Measurements from ENCODE around the gene MEX3C. TPM values are rescaled to one million over a fixed set of nuclear protein-coding genes. Genes with fewer than 3 reads are reported as not detected.

MEX3C gene
- total and polyA plus RNA-seq, 2 of the 4 experiments (the other 2 are of a cell fraction), result 26.0 to 50.9 TPM

- Histone ChIP-seq H3K9me1 (ENCODE audit: insufficient read depth, low read length) (no peaks in the 10 kb centered on the region), H3K4me2 (ENCODE audit: low read depth, low read length) (no peak overlapping the region), H3K14ac (replicated peaks; ENCODE audit: low read depth, low read length) (no peak overlapping the region), H2BK15ac (ENCODE audit: low read depth, low read length) (no peak overlapping the region), H4K20me1 (ENCODE audit: insufficient read depth, low read length) (no peaks in the 10 kb centered on the region), H3K18ac (ENCODE audit: low read depth, low read length) (no peak overlapping the region), H3K36me3 (ENCODE audit: control insufficient read depth, insufficient read depth, low read length) (no peaks in the 10 kb centered on the region), H2BK5ac (ENCODE audit: low read depth, low read length, poor library complexity, severe bottlenecking) (no peak overlapping the region), H2BK20ac (ENCODE audit: low read depth, low read length) (no peak overlapping the region), H3K23ac (ENCODE audit: low read depth, low read length) (no peak overlapping the region), H2AFZ (replicated peaks; ENCODE audit: low read length, poor library complexity) (no peak overlapping the region), H3K27ac (ENCODE audit: insufficient read depth, low read length) (no peak overlapping the region), H3K4ac (ENCODE audit: low read depth, low read length) (no peak overlapping the region), H3K4me3 (ENCODE audit: insufficient read depth, low read depth, low read length) (no peak overlapping the region), H3K9ac (ENCODE audit: low read depth, low read length) (no peak overlapping the region), H2AK9ac (replicated peaks; ENCODE audit: low read depth, low read length, poor library complexity) (no peak overlapping the region), H3K79me1 (ENCODE audit: low read depth in 1 of 2, low read length in 2 of 2) (no peaks in the 10 kb centered on the region), H3K56ac (ENCODE audit: extremely low read depth, insufficient read depth, low read length) (no peak overlapping the region), H3K4me1 (ENCODE audit: control insufficient read depth, insufficient read depth, low read length) (no peaks in the 10 kb centered on the region), H2BK120ac (ENCODE audit: low read depth, low read length) (no peak overlapping the region), H4K8ac (ENCODE audit: low read depth in 2 of 2, low read length in 2 of 2) (no peak overlapping the region), H3K27me3 (ENCODE audit: control insufficient read depth, insufficient read depth, low read length) (no peaks in the 10 kb centered on the region), H2AK5ac (ENCODE audit: low read depth, low read length) (no peak overlapping the region), H4K91ac (ENCODE audit: insufficient read depth, low read depth, low read length) (no peak overlapping the region), H4K5ac (ENCODE audit: low read depth, low read length) (no peak overlapping the region), H3K9me3 (ENCODE audit: control insufficient read depth, insufficient read depth, low read length) (no peaks in the 10 kb centered on the region)
- ATAC-seq (ENCODE audit: low read depth) (no peak), DNase-seq (no peak)
- in situ Hi-C loops (cut with MboI; ENCODE audit: low sequenced_read_pairs), result no loop called here
- no TSS peak for BruUV-seq (replicated peaks)
- intact Hi-C loops (cut with micrococcal nuclease), result no loop called here
- dilution Hi-C loops (cut with HindIII; ENCODE audit: low sequenced_read_pairs, unreplicated experiment), result no loop called here
- CTCF ChIA-PET, result no interaction called here
- POLR2A ChIA-PET (ENCODE audit: unreplicated experiment), result no interaction called here
- no CpG with 5 or more reads among the region's 2 CpGs for WGBS, 2 experiments (ENCODE audit: extremely low coverage in 2 of 2, insufficient read length in 1 of 2)
- no peak for TF ChIP-seq RCOR1 (IDR thresholded peaks at IDR 0.05; ENCODE audit: insufficient replicate concordance, low read length)
- TF ChIP-seq CEBPB (IDR thresholded peaks at IDR 0.05; ENCODE audit: low read depth, low read length), result peak; percentile 5; the same call in 1 of the 2 replicates
Measured at GRCh38 chr18:51157215-51157614, 40.3 kb downstream of the MEX3C start.
